CD4-positive, alpha-beta T cell (primary cell): ENCODE results near the gene ZNF574. TPM values are rescaled to one million over a fixed set of nuclear protein-coding genes. Genes with fewer than 3 reads are reported as not detected.
"Not testable (repeated sequence)": the region's sequence is repeated elsewhere in the genome, so short reads cannot be mapped to it uniquely, and the experiment has no call there.

ENCODE experiments used
- ATAC-seq: fragments of 200-7000 bp; cut with Tn5 transposase; one replicate; pipeline ENCODE4 v1.10.0; 2022; ENCODE audit warnings: mild to moderate bottlenecking; ENCODE audit not compliant: poor library complexity
- CTCF ChIA-PET: fragments of 350-600 bp; sonication (Branson Sonifier 250); formaldehyde crosslinking; loops from one replicate; lab custom pipeline; 2021; ENCODE audit warnings: antibody characterized with exemption, inconsistent platforms; lab: Charles Lee
- POLR2A ChIA-PET: fragments of 350-600 bp; sonication (Branson Sonifier 250); formaldehyde crosslinking; loops from one replicate; lab custom pipeline; 2021; ENCODE audit warnings: antibody characterized with exemption, inconsistent platforms; lab: Charles Lee
- DNase-seq, 14 experiments: peaks; one replicate each; pipeline ENCODE4 v3.0.0-alpha.2; 2013 to 2020; ENCODE audit warnings: mixed read lengths in 2 of 14
- H3K27ac ChIP-seq, 2 donors: one replicate each; pipeline versions ENCODE4 v1.5.1 to v1.7.0; 2013; ENCODE audit warnings: low read length in 2 of 2, low read depth in 1 of 2, mild to moderate bottlenecking in 1 of 2
- H3K27me3 ChIP-seq, 2 experiments: 1 replicate in 1 of 2; 2 replicates in 1 of 2; pipeline versions ENCODE4 v1.6.1 to v1.7.0; 2013; ENCODE audit warnings: low read length in 2 of 2, control low read depth in 1 of 2, mild to moderate bottlenecking in 1 of 2, moderate library complexity in 1 of 2; ENCODE audit not compliant: insufficient read depth in 2 of 2, control insufficient read depth in 1 of 2
- H3K36me3 ChIP-seq: one replicate; pipeline ENCODE4 v1.6.1; 2013; ENCODE audit warnings: low read length, control low read depth; ENCODE audit not compliant: insufficient read depth
- H3K4me1 ChIP-seq: one replicate; pipeline ENCODE4 v1.6.1; 2013; ENCODE audit warnings: low read length, control low read depth; ENCODE audit not compliant: insufficient read depth
- H3K4me3 ChIP-seq: one replicate; pipeline ENCODE4 v1.5.1; 2013; ENCODE audit warnings: mild to moderate bottlenecking, low read length, moderate library complexity
- H3K9me3 ChIP-seq, 2 experiments: 1 replicate in 1 of 2; 2 replicates in 1 of 2; pipeline versions ENCODE4 v1.6.1 to v1.7.0; 2013; ENCODE audit warnings: low read length in 2 of 2, mild to moderate bottlenecking in 2 of 2, control low read depth in 1 of 2, moderate library complexity in 1 of 2; ENCODE audit not compliant: control insufficient read depth in 1 of 2, insufficient read depth in 1 of 2
- H3K27ac Mint-ChIP-seq: one replicate; pipeline ENCODE4 v1.8.0; 2020; ENCODE audit warnings: mixed read lengths
- H3K27me3 Mint-ChIP-seq: one replicate; pipeline ENCODE4 v1.8.0; 2021; ENCODE audit warnings: mixed read lengths
- H3K36me3 Mint-ChIP-seq: one replicate; pipeline ENCODE4 v1.8.0; 2021; ENCODE audit warnings: low read depth, mixed read lengths
- H3K4me1 Mint-ChIP-seq: one replicate; pipeline ENCODE4 v1.8.0; 2021; ENCODE audit warnings: low read depth, mixed read lengths
- H3K4me3 Mint-ChIP-seq: one replicate; pipeline ENCODE4 v1.8.0; 2020; ENCODE audit warnings: mild to moderate bottlenecking, mixed read lengths
- H3K9me3 Mint-ChIP-seq: one replicate; pipeline ENCODE4 v1.8.0; 2020; ENCODE audit warnings: mixed read lengths
- CTCF ChIP-seq: fragments of 200-600 bp; IDR thresholded peaks from one replicate; pipeline ENCODE4 v1.8.0; 2022; ENCODE audit warnings: antibody characterized with exemption, mild to moderate bottlenecking
- intact Hi-C, 2 experiments: fragments of 100-400 bp; cut with DNase I in 1 of 2; cut with micrococcal nuclease in 1 of 2; formaldehyde crosslinking; loops; one replicate each; pipeline versions ENCODE4 v1.15.1 to v1.9.0; 2023 to 2025; cut with DNase I, micrococcal nuclease
- total RNA-seq, 174 experiments: library from RNA in 2 of 174; stranded (reverse) in 2 of 174; gene quantifications; one replicate each; pipeline ENCODE4 v1.2.3 and lab custom pipeline; 2021 to 2026

Gene ZNF574
- total RNA-seq, 2 experiments from 2014 or later = 21.5 to 24.0 TPM

- Mint-ChIP-seq H3K27ac (no peak overlapping the region), H3K27me3 (no peaks in the 10 kb centered on the region), H3K4me3 (no peak overlapping the region), H3K9me3 (no peaks in the 10 kb centered on the region), H3K4me1 (peaks cover 1% of the 10 kb centered on the region), H3K36me3 (peaks cover 62% of the 10 kb centered on the region)
- ChIA-PET POLR2A (no interaction called here), CTCF (no interaction called here)
- intact Hi-C loops = no loop called here
- ATAC-seq (no peak), DNase-seq (no peak)
- Histone ChIP-seq H3K4me1 (no peaks in the 10 kb centered on the region), H3K27ac (no peak overlapping the region), H3K36me3 (peaks cover 70% of the 10 kb centered on the region), H3K27me3 (no peaks in the 10 kb centered on the region), H3K4me3 (no peak overlapping the region), H3K9me3 (no peaks in the 10 kb centered on the region)
- TF ChIP-seq CTCF = no peak
These were observed 21.5 kb downstream of the ZNF574 start for GRCh38 chr19:42097461-42097860.

- ATAC-seq = no peak
- no peak overlapping the region for H3K4me3 ChIP-seq
- Mint-ChIP-seq H3K9me3 (no peaks in the 10 kb centered on the region), H3K27ac (no peak overlapping the region), H3K27me3 (no peaks in the 10 kb centered on the region), H3K36me3 (peaks cover 63% of the 10 kb centered on the region), H3K4me1 (no peaks in the 10 kb centered on the region), H3K4me3 (no peak overlapping the region)
- POLR2A ChIA-PET = no interaction called here
- no peaks in the 10 kb centered on the region for H3K27me3 ChIP-seq
- DNase-seq = no peak
- H3K4me1 ChIP-seq = no peaks in the 10 kb centered on the region
- no peaks in the 10 kb centered on the region for H3K9me3 ChIP-seq
- intact Hi-C loops = no loop called here
- TF ChIP-seq CTCF = no peak
- CTCF ChIA-PET = interaction anchor here (0.8 kb wide), 1 partner anchor 78 kb away, joined by 3 read pairs; no protein-coding TSS in a partner anchor
- H3K27ac ChIP-seq = no peak overlapping the region
- H3K36me3 ChIP-seq = peaks cover 66% of the 10 kb centered on the region
These were observed 22.8 kb downstream of the ZNF574 start for GRCh38 chr19:42098781-42099180.

GRCh38 chr19:42099336-42099925 is 23.5 kb downstream of the ZNF574 start:
- ATAC-seq (no peak), DNase-seq (no peak)
- intact Hi-C loops = no loop called here
- Histone ChIP-seq H3K4me1 (no peaks in the 10 kb centered on the region), H3K27ac (no peak overlapping the region), H3K4me3 (no peak overlapping the region), H3K36me3 (peaks cover 66% of the 10 kb centered on the region), H3K9me3 (no peaks in the 10 kb centered on the region), H3K27me3 (no peaks in the 10 kb centered on the region)
- Mint-ChIP-seq H3K9me3 (no peaks in the 10 kb centered on the region), H3K4me3 (no peak overlapping the region), H3K27ac (no peak overlapping the region), H3K4me1 (no peaks in the 10 kb centered on the region), H3K36me3 (peaks cover 59% of the 10 kb centered on the region), H3K27me3 (no peaks in the 10 kb centered on the region)
- ChIA-PET POLR2A (interaction anchor here (0.6 kb wide), 1 partner anchor 15 kb away, joined by 3 read pairs; no protein-coding TSS in a partner anchor), CTCF (interaction anchor here (0.8 to 1.1 kb wide), 2 partner anchors 13 to 77 kb away, joined by 3 read pairs; no protein-coding TSS in a partner anchor)
- no peak for TF ChIP-seq CTCF

GRCh38 chr19:42100241-42100640 is 24.3 kb downstream of the ZNF574 start:
- ATAC-seq, H3K27me3 Mint-ChIP-seq, intact Hi-C loops, H3K4me1 ChIP-seq, H3K9me3 ChIP-seq, H3K4me3 ChIP-seq, H3K9me3 Mint-ChIP-seq, H3K4me3 Mint-ChIP-seq, H3K27me3 ChIP-seq, POLR2A ChIA-PET, DNase-seq, H3K4me1 Mint-ChIP-seq, H3K27ac ChIP-seq, H3K27ac Mint-ChIP-seq: not testable (repeated sequence)
- peaks cover 59% of the 10 kb centered on the region for H3K36me3 Mint-ChIP-seq
- H3K36me3 ChIP-seq = peaks cover 64% of the 10 kb centered on the region
- CTCF ChIA-PET = interaction anchor here (1.1 kb wide), 1 partner anchor 12 kb away, joined by 3 read pairs; no protein-coding TSS in a partner anchor
